LoVo (cell line): Measurements from ENCODE around the gene CLDN22.

ENCODE experiments used
- DNase-seq: peaks from one replicate; pipeline ENCODE4 v3.0.0-alpha.2; 2016; ENCODE audit warnings: low spot score

Gene CLDN22

GRCh38 chr4:183276106-183276505 lies 44.0 kb downstream of the CLDN22 start:
- DNase-seq, result no peak

DNA sequence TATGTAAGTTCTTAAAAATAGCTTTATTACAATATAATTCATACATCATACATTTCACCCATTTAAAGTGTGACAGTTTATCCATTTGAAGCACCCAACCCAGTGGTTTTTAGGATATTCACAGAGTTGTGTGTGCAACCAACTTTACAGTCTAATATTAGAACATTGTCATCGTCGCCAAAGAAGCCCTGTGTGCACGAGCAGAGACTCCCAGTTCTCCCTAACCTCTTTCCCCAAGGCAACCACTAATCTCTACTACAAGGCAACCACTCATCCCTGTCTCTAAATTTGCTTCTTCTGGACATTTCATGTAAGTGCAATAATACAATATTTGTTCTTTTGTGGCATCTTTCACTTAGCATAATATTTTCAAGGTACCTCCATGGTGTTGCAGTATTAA lies 47.7 kb downstream of the CLDN22 start:
- DNase-seq, result no peak

DNA sequence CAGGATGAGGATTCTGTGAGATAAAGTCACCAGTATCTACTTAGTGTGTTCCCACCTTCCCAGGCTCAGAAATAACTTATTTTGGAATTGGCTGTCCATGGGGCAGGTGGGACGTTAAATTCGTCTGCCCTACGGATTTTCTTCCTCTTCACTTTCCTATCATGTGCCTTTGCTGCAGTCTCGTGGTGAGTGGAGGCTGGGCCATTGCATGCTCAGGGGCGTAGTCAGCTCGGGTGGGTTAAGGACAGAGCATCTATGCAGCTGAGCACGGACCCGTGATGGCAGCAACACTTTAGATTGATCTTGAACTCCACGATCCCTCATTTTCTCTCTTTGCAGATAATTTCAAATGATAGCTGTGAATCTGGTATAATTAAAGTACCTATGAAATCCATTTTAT lies 51.5 kb downstream of the CLDN22 start:
- DNase-seq, result no peak
